Skin of body (tissue), 2 donors: ENCODE data around the gene SLC38A4. TPM values are rescaled to one million over a fixed set of nuclear protein-coding genes. Genes with fewer than 3 reads are reported as not detected.
"Not testable (repeated sequence)": the region's sequence is repeated elsewhere in the genome, so short reads cannot be mapped to it uniquely, and the experiment has no call there.

ENCODE experiments used
- DNase-seq: peaks from one replicate; lab custom pipeline; 2025; lab: John Stamatoyannopoulos, UW
- total RNA-seq: library from RNA; depleted of rRNA; stranded (reverse); fragments of >200 nt; gene quantifications from one replicate; pipeline ENCODE4 v1.2.3, GENCODE V29; 2014

The SLC38A4 gene, protein sequence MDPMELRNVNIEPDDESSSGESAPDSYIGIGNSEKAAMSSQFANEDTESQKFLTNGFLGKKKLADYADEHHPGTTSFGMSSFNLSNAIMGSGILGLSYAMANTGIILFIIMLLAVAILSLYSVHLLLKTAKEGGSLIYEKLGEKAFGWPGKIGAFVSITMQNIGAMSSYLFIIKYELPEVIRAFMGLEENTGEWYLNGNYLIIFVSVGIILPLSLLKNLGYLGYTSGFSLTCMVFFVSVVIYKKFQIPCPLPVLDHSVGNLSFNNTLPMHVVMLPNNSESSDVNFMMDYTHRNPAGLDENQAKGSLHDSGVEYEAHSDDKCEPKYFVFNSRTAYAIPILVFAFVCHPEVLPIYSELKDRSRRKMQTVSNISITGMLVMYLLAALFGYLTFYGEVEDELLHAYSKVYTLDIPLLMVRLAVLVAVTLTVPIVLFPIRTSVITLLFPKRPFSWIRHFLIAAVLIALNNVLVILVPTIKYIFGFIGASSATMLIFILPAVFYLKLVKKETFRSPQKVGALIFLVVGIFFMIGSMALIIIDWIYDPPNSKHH
- total RNA-seq = 2.7 TPM

DNA sequence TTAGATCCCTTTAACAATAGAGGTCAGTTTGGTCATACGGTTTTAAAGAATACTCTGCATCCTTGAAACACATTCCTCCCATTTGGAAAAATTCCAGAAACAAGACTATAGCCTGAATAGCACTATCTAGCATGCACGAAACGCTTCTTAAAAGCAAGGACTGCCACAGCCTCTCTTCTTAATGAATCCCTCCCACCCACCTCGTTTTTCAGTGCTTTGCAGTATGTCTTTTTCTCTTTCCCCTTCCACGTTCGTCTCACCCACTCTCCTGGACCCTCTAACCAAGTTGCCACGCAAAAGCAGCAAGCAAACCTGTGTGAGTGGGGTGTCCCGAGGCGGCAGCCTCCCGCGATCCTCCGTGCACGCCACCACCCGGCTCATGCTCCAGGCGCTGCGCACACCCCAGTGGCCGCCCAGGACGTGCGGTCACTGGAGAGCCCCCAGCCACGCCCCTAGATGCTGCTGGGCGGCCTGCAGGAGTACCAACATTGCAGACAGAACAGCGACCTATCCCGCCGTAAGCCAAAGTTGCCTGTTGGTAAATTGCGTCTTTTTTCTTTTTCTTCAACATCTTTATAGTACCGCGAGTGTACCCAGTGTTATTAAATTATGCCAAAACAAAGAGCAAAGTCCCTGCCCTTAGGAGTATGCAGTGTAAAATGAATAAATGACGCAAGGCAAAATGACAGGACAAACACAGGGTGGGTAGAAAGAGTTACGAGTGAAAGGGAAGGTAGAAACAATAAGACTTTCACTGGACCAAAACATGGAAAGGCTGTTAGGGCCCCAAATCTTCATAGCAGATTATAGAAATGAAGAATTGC lies at the start of gene SLC38A4:
SLC38A4 (minus strand) TSS at position 407 of the 824 bp plus-strand sequence. CDS start 32,926 bp downstream, outside the sequence.
- no peak for DNase-seq

DNA sequence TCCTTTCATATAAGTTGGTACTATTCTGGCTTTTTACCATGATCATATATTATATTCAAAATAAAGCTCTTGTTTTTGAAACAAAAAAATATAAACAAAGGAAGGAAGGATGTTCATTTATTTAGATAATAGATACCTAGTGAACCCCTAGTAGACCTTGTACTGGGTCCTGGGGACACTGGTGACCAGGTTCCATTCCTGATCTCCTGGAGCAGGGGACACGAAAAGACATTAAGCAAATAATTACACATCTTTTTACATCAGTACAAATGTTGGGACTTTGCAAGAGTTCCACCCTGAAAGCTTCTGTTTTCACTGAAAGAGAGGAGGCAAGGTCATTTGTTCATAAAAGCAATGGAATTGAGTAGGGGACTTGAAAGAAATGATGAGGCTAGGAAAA lies 49.3 kb upstream of the SLC38A4 start:
- no peak for DNase-seq

DNA sequence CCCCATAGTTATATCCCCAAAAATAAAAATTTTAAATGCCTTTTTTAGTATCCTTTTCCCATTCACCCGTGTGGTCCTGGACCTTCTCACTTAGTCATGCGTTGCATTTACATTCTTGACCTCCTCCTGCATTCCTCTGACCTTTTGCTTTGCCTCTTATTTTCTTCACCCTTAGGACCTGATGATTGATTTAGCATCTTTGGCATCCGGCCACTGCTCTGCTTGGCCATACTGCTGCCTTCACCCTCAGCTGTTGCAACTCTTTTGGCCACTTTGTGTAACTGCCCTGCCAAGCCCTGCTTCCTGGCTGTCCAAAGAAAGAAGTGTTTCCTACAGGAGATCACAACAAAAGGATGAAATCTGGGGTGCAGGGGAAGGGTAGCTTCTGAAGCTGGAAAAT lies 48.8 kb upstream of the SLC38A4 start:
- DNase-seq = no peak

DNA sequence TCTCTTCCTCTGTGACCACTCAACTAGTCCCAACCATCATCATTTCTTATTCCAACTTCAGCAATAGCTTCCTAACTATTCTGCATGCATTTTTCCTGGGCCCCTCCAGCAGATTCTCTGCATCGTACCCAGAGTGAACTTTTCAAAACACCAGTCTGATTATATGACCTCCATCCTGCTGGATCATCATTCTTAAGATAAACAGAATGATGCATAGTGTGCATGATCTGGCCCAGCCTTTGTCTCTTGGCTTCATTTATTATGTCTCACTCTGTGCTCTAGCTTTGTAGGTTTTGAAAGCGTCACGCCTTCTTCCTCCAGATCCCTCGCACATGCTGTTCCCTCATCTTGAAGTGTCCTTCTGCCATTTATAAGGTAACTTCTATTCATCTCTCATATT lies 46.3 kb upstream of the SLC38A4 start:
- DNase-seq = no peak

DNA sequence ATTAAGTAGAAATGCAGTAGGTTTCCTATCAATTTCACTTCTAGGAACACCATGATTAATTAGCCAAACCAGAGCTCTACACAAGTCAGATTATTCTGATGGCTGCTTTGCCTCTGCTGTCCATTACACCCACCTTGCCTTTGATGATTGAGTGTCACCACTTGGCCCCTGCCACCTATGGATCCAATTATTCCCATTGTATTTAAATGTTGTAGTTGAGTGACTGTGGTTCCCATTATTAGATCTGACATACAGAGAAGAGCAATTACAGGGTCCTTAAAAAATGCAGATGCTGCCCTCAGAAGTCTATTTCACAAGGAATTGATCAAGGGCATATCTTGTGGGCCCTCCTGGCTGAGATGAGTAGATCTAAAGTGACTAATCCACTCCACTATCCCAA lies 39.5 kb upstream of the SLC38A4 start:
- no peak for DNase-seq

DNA sequence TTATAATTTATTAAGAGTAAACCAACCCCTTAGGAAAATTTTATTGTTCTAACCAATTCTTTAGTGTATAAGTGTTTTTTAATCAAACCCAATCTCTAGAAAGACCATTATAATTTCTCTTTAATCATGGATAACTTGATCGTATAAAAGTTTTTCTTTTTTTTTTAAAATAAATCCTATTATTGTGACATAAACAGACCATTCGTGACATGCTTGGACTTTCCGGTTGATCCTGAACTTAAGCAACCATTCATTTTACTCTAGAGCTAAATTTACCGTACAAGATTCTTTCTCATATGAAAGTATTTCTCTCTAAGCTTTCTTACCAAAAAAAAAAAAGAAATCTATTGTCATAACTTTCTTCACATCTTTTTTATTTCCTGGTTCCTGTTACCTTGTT lies 32.6 kb upstream of the SLC38A4 start:
- no peak for DNase-seq

DNA sequence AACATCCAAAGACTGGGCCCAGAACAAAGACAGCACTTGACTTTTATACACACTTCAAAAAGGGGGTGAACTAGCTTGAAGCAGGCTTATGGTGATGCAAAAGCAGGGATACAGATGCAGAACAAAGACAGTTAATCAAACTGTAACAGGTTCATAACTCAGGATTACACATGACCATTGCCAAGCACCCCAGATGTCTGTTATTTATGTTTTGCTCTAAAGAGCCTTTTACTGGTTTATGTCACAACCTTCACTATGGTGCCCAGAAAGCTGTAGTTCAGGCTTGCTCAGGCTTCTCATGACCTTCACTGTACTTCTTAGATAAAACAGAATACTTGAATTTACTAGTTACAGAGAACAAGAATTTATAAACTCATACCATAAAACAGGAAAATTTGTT lies 31.7 kb upstream of the SLC38A4 start:
- DNase-seq = no peak

DNA sequence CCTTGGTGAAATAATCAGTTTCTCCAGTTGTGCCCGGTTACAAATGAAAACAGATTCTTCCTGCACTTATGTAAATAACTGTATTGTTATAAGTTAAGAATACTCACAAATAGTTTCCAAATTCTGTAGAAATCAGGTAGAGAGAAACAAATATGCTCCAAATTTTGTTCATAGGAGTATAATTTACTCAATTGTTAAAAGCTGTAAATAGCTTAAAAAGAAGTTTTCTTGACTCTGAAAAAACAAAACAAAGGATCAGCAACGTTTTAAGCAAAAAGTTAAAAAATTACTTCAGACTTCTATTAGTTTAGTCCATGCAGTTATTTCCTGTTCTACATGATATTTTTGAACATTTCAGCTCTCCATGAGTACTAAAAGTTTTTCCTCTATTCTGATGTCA lies 30.0 kb upstream of the SLC38A4 start:
- DNase-seq = no peak

DNA sequence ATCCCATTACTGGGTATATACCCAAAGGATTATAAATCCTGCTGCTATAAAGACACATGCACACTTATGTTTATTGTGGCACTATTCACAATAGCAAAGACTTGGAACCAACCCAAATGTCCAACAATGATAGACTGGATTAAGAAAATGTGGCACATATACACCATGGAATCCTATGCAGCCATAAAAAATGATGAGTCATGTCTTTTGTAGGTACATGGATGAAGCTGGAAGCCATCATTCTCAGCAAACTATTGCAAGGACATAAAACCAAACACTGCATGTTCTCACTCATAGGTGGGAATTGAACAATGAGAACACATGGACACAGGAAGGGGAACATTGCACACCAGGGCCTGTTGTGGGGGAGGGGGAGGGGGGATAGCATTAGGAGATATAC lies 28.4 kb upstream of the SLC38A4 start:
- DNase-seq = not testable (repeated sequence)

DNA sequence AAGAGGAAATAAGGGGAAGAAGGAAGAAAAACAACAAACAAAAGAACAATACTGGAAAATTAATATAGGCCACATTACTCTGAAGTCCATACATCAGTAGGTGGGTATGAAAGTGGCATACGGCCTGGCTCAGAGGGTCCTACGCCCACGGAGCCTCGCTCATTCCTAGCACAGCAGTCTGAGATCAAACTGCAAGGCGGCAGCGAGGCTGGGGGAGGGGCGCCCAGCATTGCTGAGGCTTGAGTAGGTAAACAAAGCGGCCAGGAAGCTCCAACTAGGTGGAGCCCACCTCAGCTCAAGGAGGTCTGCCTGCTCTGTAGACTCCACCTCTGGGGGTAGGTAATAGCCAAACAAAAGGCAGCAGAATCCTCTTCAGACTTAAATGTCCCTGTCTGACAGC lies 23.0 kb upstream of the SLC38A4 start:
- not testable (repeated sequence) for DNase-seq

DNA sequence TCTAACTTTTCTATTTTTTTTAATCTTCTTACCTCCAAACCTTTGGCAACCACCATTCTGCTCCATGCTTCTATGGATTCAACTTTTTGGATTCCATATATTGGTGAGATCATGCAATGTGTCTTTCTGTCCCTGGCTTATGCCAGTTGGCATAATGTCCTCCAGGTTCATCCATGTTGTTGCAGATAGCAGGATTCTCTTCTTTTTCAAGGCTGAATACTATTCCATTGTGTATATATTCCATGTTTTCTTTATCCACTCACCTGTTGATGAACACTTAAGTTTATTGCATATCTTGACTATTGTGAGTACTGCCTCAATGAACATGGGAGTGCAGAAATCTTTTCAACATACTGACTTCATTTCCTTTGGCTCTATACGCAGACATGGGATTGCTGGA lies 21.2 kb upstream of the SLC38A4 start:
- DNase-seq = no peak

DNA sequence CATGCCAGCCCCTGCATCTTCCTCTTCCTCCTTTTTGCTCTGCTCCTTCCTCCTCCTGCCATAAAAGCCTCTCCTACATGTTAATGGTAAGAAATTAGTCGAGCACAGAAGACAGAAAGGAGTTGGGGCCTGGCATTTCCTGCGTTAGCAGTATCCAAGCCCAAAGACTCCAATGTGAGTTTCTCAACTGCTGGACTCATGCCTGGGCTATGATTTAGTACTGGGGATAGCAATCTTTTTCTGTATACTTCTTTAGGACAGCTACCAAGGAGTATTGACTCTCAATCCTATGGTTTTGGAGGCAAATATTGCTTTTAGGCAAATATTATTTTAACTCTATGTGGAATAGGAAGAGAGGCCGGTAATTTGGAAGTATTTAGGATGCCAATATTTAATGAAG lies 18.0 kb upstream of the SLC38A4 start:
- DNase-seq = no peak

DNA sequence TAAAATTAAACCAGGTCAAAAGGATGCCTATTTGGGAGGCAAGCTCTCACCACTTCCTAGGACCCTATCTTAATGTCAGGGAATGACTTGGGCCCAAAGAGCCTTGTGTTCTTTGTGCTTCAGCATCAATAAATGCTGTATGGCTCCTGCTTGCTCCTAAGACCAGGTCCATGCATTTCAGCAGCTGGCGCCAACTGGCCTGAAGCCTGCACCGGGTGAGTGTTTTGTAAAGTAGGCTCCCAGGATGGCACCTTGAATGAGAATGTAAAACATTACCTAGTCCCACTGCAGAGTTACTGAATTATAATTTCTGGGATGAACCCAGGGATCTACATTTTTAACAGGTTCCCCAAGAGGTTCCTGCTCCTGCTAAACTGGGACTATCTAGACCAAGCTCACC lies 16.1 kb upstream of the SLC38A4 start:
- DNase-seq = no peak

DNA sequence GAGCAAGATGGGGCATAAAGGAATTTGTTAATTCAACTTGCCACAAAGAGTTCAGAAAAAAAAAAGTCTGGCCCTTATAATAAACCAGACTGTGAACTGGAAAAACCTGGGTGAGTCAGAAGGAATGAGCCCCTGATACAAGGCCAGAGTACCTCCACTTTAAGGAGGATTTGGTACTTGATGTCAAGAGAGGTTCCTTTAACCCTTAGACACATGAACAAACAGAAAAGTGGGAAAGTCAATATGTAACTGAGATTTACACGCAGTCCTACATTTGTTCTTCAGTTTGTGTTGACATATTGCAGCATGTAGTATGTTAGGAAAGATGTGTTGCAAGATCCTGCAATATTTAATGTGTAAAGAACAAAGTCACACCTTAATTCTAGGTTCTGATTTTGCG lies 14.2 kb upstream of the SLC38A4 start:
- no peak for DNase-seq

DNA sequence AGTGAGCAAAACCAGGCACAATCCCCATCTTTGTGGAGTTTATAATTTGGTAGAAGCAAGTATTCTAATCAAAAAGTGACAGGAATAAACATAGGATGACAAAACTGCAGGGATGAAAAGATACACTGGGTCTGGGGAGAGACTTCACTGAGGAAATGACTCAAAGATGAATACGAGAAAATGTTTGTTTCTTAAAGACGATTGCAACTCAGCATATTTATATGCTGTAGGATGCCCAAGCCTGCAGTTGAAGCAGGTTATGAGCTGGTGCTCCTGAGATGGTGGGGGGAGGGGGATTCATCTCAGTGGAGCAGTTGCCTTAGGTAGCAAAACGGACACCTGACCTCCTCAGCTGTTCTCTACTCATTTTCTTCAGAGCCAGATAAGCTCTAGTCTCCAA lies 13.4 kb upstream of the SLC38A4 start:
- DNase-seq = no peak

DNA sequence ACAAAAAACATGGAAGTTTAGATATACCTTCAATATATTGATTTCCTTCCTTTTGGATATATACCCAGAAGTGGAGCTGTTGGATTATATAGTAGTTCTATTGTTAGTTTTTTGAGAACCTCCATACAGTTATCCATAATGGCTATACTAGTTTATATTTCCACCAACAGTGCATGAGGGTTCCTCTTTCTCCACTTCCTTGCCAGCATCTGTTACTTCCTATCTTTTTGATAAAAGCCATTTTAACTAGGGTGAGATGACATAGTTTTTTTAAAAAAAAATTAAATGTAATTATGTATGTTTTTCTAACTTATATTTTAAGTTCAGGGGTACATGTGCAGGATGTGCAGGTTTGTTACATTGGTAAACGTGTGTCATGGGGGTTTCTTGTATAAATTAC lies 10.0 kb upstream of the SLC38A4 start:
- DNase-seq = no peak

DNA sequence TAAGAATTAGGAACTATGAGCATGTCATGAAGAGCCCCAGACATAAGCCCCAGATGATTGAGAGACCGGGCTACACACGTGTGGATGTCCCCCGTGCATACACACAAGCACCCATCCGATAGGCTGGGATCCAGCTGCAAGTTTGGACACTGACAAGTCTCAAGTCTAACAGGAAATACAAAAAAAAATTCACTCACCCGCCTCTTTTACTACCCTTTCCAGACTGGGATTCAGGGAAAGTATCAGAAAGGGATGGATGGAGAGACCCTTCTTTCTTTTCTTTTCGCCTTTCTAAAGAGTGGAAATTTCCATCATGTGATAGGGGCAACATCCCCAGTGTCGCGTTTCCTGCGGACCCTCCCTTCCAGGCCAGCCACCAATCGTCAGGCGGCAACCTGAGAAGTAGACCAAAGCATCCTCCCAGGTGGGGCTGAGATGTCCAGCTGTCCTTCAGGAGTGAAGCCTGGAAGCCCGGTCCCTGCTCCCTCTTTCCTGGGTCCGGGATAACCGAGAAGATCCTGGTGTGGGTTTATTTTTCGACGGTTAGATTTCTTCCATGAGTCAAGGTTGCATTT lies 6.4 kb upstream of the SLC38A4 start:
- no peak for DNase-seq

DNA sequence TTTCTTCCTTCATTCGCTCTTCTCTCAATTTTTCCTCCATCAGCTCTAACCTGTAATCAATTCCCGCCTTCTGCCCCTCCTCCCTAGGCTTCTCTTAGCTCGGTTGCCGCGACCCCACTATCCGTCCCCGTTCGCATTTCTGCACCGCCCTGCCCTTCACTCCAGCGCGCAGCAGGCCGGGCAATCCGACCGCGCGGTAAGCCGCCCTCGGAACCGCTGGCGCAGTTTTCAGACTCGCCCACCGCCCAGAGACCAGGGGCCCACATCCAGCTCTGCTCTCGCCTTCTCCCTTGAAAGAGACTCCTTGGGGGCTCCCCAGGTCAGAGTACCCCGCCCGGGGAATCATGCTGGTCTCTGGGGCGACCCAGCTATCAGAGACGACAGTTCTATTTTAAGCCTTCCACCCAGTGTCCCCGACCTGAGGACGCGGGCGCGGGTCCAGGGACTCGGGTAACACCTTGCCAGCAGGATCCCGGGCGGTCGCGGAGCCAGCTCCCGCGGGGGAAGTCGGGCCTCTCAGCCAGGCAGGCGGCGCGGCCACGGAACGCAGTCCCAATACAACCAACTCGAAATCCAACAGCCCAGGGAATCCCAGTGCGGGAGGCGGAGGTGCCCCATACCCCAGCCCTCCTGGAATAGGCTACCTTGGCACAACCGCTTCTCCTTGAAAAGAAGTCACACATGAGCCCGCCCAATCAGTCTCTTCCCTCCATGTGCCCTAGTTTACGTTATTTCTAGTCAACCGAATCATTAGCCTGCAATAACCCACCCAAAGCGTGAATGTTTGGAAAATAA lies 5.7 kb upstream of the SLC38A4 start:
- no peak for DNase-seq

DNA sequence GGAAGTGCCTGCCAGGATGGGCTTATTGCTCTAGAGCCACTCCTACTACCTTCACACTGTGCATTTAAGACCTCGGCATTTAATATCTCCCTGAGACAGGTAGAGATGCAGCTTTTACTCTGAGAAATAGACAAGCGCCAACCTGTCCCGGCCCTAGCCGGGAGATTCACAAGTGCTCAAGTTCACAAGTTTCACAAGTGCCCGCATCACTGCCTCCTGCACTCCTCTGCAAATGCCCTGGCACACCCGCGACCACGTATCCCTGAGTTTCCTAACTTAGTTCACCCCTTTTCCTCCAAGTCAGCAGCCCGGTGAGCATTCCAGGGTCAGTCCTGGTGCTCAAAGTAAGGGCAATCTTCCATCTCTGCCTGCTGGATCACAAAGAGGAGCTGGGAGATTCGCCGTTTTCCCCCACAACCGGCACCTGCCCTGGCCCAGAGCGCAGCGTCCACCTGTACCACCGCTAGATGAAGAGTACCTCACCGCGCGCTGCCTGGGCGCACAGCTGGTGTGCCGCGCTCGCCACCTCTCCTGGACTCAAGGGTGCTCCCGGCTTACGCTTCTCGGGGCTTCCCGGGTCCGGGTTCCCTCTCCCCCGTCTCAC lies 5.0 kb upstream of the SLC38A4 start:
- no peak for DNase-seq

DNA sequence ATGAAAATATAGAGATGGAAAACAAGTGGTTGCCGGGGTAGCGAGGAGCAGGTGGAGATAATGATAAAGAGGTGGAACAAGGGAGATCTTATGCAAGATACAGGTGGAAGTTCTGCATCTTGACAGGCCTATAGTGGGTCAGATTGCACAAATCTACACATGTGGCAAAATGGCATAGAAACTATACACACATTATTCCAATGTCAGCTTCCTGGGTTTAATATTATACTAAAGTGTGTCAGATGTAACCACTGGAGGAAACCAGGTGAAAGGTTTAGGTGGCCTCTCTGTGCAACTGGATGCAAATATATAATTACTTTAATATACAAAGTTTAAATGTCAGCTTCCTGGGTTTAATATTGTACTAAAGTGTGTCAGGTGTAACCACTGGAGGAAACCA lies 1.1 kb downstream of the SLC38A4 start:
- no peak for DNase-seq

DNA sequence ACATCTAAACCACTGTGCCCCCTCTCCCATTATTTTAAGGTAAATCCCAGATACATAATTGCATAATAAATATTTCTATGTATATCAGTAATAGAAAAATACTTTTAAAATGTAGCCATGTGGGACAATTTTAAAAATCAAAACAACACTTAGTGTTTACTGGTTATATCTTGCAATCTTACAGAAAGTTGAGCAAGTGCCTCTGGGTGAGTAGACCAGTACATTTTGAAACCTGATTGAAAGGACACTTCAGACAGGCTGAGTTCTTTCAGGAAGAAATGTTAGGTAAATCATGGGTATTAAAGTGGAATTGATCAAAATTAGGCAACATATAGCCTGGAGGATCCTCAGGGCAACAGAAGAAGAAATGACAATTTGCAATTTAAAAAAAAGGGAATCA lies 7.2 kb downstream of the SLC38A4 start:
- no peak for DNase-seq
